Smooth muscle cell (in vitro differentiated cells): ENCODE data around the gene DSN1. TPM values are rescaled to one million over a fixed set of nuclear protein-coding genes. Genes with fewer than 3 reads are reported as not detected.

Experiments
- DNase-seq: peaks from one replicate; lab custom pipeline; 2025; ENCODE audit not compliant: unreplicated experiment; lab: John Stamatoyannopoulos, UW
- H2AFZ ChIP-seq: fragments of 200-600 bp; sonication (generic); 2 replicates; pipeline ENCODE4 v1.6.0; 2016; ENCODE audit warnings: antibody characterized with exemption, low read depth, mild to moderate bottlenecking
- H3F3A ChIP-seq: fragments of 200-600 bp; sonication (generic); 2 replicates; pipeline ENCODE4 v1.6.0; 2017; ENCODE audit warnings: antibody characterized with exemption, low read depth
- H3K27ac ChIP-seq: fragments of 200-600 bp; sonication (generic); 2 replicates; pipeline ENCODE4 v1.5.1; 2016; ENCODE audit warnings: low read depth, mild to moderate bottlenecking
- H3K27me3 ChIP-seq: fragments of 200-600 bp; sonication (generic); 2 replicates; pipeline ENCODE4 v1.6.1; 2016; ENCODE audit warnings: low read depth, mild to moderate bottlenecking
- H3K36me3 ChIP-seq: fragments of 200-600 bp; sonication (generic); 2 replicates; pipeline ENCODE4 v1.5.1; 2016; ENCODE audit warnings: low read depth
- H3K4me1 ChIP-seq: fragments of 200-600 bp; sonication (generic); 2 replicates; pipeline ENCODE4 v1.5.1; 2016; ENCODE audit warnings: low read depth
- H3K4me2 ChIP-seq: fragments of 200-600 bp; sonication (generic); 2 replicates; pipeline ENCODE4 v1.6.0; 2016; ENCODE audit warnings: mild to moderate bottlenecking
- H3K4me3 ChIP-seq: fragments of 200-600 bp; sonication (generic); 2 replicates; pipeline ENCODE4 v1.5.1; 2016; ENCODE audit warnings: mild to moderate bottlenecking
- H3K79me2 ChIP-seq: fragments of 200-600 bp; sonication (generic); 2 replicates; pipeline ENCODE4 v1.6.0; 2016; ENCODE audit warnings: low read depth, mild to moderate bottlenecking
- H3K9ac ChIP-seq: fragments of 200-600 bp; sonication (generic); 2 replicates; pipeline ENCODE4 v1.6.0; 2016; ENCODE audit warnings: low read depth
- H3K9me3 ChIP-seq: fragments of 200-600 bp; sonication (generic); replicated peaks from 2 replicates; pipeline ENCODE4 v1.5.1; 2016; ENCODE audit warnings: low read depth
- H4K20me1 ChIP-seq: fragments of 200-600 bp; sonication (generic); 2 replicates; pipeline ENCODE4 v1.6.0; 2016; ENCODE audit warnings: low read depth
- WGBS: methylation state at CpG from one replicate; pipeline ENCODE4 v1.1.7; 2016; ENCODE audit warnings: low lambda C conversion rate; 5-methylcytosine and 5-hydroxymethylcytosine counted together
- polyA plus RNA-seq: library from polyadenylated mRNA; unstranded; fragments of >200 nt; fragmentation: Nextera tagmentation; extraction: Ambion mirVana; gene quantifications from 2 replicates; pipeline ENCODE4 v1.2.1, GENCODE V29; 2016
- total RNA-seq: library from RNA; depleted of rRNA; stranded (reverse); fragments of >200 nt; gene quantifications from 2 replicates; pipeline ENCODE4 v1.2.3, GENCODE V29; 2014
- TF ChIP-seq, protein P1 (sequence below): fragments of 200-600 bp; sonication (generic); IDR thresholded peaks from 2 replicates; pipeline ENCODE4 v1.5.1; 2017; ENCODE audit warnings: borderline replicate concordance, mild to moderate bottlenecking, antibody characterized with exemption; ENCODE audit not compliant: insufficient read depth, poor library complexity, severe bottlenecking

The DSN1 gene
- total and polyA plus RNA-seq, 2 experiments from 2014 or later: 15.1 to 17.0 TPM

DNA sequence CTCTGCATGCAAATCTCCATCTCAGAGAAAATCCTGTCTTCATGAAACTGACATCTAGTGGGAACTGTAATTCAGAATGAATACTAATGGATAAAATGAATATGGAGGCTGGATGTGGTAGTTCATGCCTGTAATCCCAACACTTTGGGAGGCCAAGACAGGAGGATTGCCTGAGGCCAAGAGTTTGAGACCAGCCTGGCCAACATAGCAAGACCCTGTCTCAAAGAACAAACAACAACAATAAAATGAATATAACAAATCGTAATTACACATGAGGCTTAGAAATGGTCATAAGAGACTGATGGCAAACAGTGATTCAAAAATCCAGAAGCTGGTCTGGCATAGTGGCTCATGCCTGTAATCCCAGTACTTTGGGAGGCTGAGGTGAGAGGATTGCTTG, 44.6 kb upstream of the DSN1 start:
- H3K9ac ChIP-seq: no peak overlapping the region
- H3K79me2 ChIP-seq: no peaks in the 10 kb centered on the region
- H3K4me3 ChIP-seq: no peak overlapping the region
- no peak overlapping the region for H3K27ac ChIP-seq
- H3K27me3 ChIP-seq: no peaks in the 10 kb centered on the region
- DNase-seq: no peak
- no peak overlapping the region for H2AFZ ChIP-seq
- H4K20me1 ChIP-seq: peaks cover 15% of the 10 kb centered on the region
- H3K36me3 ChIP-seq: peaks cover 6% of the 10 kb centered on the region
- TF ChIP-seq, protein P1, sequence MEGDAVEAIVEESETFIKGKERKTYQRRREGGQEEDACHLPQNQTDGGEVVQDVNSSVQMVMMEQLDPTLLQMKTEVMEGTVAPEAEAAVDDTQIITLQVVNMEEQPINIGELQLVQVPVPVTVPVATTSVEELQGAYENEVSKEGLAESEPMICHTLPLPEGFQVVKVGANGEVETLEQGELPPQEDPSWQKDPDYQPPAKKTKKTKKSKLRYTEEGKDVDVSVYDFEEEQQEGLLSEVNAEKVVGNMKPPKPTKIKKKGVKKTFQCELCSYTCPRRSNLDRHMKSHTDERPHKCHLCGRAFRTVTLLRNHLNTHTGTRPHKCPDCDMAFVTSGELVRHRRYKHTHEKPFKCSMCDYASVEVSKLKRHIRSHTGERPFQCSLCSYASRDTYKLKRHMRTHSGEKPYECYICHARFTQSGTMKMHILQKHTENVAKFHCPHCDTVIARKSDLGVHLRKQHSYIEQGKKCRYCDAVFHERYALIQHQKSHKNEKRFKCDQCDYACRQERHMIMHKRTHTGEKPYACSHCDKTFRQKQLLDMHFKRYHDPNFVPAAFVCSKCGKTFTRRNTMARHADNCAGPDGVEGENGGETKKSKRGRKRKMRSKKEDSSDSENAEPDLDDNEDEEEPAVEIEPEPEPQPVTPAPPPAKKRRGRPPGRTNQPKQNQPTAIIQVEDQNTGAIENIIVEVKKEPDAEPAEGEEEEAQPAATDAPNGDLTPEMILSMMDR: no peak
- no peak overlapping the region for H3K4me2 ChIP-seq
- H3K9me3 ChIP-seq: no peaks in the 10 kb centered on the region
- H3F3A ChIP-seq: no peaks in the 10 kb centered on the region
- peaks cover 5% of the 10 kb centered on the region for H3K4me1 ChIP-seq
- 100% methylated on average over 1 of the region's 1 CpG for WGBS

DNA sequence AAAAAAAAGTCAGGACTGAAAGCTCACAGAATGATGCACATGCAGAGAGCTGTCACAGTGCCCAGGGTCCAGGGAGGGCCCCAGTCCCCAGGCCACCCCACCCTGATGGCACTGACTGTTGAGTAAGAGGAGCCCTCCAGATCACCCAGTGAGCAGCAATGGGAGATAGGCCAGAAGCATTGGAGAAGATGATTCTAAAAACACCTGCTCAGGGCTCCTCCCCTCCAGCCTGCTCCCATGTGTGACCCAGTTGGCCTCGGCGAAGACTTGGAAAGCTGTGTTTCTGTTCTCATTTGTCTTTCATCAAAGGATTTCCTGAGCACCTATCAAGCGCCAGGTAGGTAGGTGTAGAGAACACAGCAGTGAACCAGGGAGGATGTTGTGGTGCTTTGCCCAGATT, 43.9 kb upstream of the DSN1 start:
- H2AFZ ChIP-seq: no peak overlapping the region
- TF ChIP-seq, protein P1: no peak
- peaks cover 19% of the 10 kb centered on the region for H4K20me1 ChIP-seq
- H3K4me1 ChIP-seq: peaks cover 5% of the 10 kb centered on the region
- H3K9me3 ChIP-seq: no peaks in the 10 kb centered on the region
- peaks cover 8% of the 10 kb centered on the region for H3K36me3 ChIP-seq
- H3K4me2 ChIP-seq: no peak overlapping the region
- WGBS: 98% methylated on average over 3 of the region's 3 CpGs
- no peak overlapping the region for H3K4me3 ChIP-seq
- no peaks in the 10 kb centered on the region for H3K79me2 ChIP-seq
- no peak overlapping the region for H3K27ac ChIP-seq
- no peaks in the 10 kb centered on the region for H3F3A ChIP-seq
- H3K27me3 ChIP-seq: no peaks in the 10 kb centered on the region
- H3K9ac ChIP-seq: no peak overlapping the region
- DNase-seq: no peak

DNA sequence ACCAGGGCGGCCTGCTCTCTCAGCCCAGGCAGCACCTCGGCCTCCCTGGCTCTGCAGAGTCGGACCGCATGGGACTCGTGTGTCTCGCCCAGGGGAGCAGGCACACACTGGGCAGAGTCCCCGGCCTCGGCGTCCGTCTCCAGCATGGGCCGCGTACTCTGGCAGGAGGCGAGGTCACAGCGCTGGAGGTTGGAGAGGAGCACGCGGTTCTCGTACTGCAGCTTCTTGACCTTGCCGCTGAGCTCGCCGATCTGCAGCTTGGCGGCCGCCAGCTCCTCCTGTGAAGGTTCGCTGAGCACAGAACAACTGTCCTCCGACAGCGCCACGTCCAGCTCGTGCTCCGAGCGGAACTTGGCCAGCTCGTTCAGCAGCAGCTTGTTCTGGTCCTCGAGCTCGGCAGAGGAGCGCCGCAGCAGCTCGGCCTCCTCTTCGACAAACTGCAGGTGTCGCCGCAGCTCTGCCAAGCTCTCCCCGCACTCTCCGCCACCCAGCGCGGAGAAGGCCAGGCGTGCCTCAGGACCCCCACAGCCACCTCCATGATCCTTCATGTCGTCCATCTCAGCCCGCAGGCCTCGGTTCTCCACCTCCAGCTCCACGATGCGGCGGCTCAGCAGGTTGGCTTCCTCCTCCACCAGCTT, 42.0 kb upstream of the DSN1 start:
- peaks cover 13% of the 10 kb centered on the region for H3K36me3 ChIP-seq
- H3K4me1 ChIP-seq: peaks cover 5% of the 10 kb centered on the region
- no peaks in the 10 kb centered on the region for H3K79me2 ChIP-seq
- WGBS: 97% methylated on average over 49 of the region's 49 CpGs
- no peak overlapping the region for H3K4me2 ChIP-seq
- no peak for DNase-seq
- no peak overlapping the region for H3K9ac ChIP-seq
- TF ChIP-seq, protein P1: no peak
- no peak overlapping the region for H2AFZ ChIP-seq
- H3K27me3 ChIP-seq: no peaks in the 10 kb centered on the region
- H3K9me3 ChIP-seq: no peaks in the 10 kb centered on the region
- no peak overlapping the region for H3K27ac ChIP-seq
- H4K20me1 ChIP-seq: peaks cover 28% of the 10 kb centered on the region
- no peaks in the 10 kb centered on the region for H3F3A ChIP-seq
- no peak overlapping the region for H3K4me3 ChIP-seq
